GM23338 (cell line): ENCODE measurements around the gene HCK. TPM values are rescaled to one million over a fixed set of nuclear protein-coding genes. Genes with fewer than 3 reads are reported as not detected.

Experiments
- ATAC-seq: fragments of 200-7000 bp; cut with Tn5 transposase; 3 replicates; pipeline ENCODE4 v1.9.1; 2020
- DNase-seq: peaks from one replicate; pipeline ENCODE4 v3.0.0-alpha.2; 2015; ENCODE audit warnings: low spot score
- H2AFZ ChIP-seq: fragments of 200-600 bp; sonication (generic); 2 replicates; pipeline ENCODE4 v1.8.0; 2016; ENCODE audit warnings: antibody characterized with exemption, mild to moderate bottlenecking, moderate library complexity
- H3F3A ChIP-seq: fragments of 200-600 bp; sonication (generic); replicated peaks from 2 replicates; pipeline ENCODE4 v1.8.0; 2017; ENCODE audit warnings: antibody characterized with exemption, mixed run types, low read depth
- H3K27ac ChIP-seq: fragments of 200-600 bp; sonication (generic); 2 replicates; pipeline ENCODE4 v1.6.1; 2016; ENCODE audit warnings: low read depth
- H3K27me3 ChIP-seq: fragments of 200-600 bp; sonication (generic); 2 replicates; pipeline ENCODE4 v1.8.0; 2016; ENCODE audit warnings: mild to moderate bottlenecking, mixed run types, moderate library complexity; ENCODE audit not compliant: insufficient read depth
- H3K36me3 ChIP-seq: fragments of 200-600 bp; sonication (generic); 2 replicates; pipeline ENCODE4 v1.8.0; 2016; ENCODE audit warnings: mild to moderate bottlenecking; ENCODE audit not compliant: insufficient read depth
- H3K4me1 ChIP-seq: fragments of 200-600 bp; sonication (generic); 2 replicates; pipeline ENCODE4 v1.8.0; 2016; ENCODE audit warnings: mild to moderate bottlenecking, moderate library complexity; ENCODE audit not compliant: insufficient read depth
- H3K4me2 ChIP-seq: fragments of 200-600 bp; sonication (generic); 2 replicates; pipeline ENCODE4 v1.7.1; 2017; ENCODE audit warnings: mixed run types
- H3K4me3 ChIP-seq: fragments of 200-600 bp; sonication (generic); 2 replicates; pipeline ENCODE4 v1.6.1; 2016; ENCODE audit warnings: mixed run types
- H3K79me2 ChIP-seq: fragments of 200-600 bp; sonication (generic); replicated peaks from 2 replicates; pipeline ENCODE4 v1.8.0; 2017; ENCODE audit warnings: mild to moderate bottlenecking; ENCODE audit not compliant: insufficient read depth
- H3K9me2 ChIP-seq: fragments of 200-600 bp; sonication (generic); 2 replicates; pipeline ENCODE4 v1.8.0; 2017; ENCODE audit not compliant: insufficient read depth
- H4K20me1 ChIP-seq: fragments of 200-600 bp; sonication (generic); replicated peaks from 2 replicates; pipeline ENCODE4 v1.8.0; 2017; ENCODE audit warnings: mild to moderate bottlenecking; ENCODE audit not compliant: insufficient read depth
- H3K27ac Mint-ChIP-seq: 2 replicates; pipeline ENCODE4 v1.8.0; 2020; ENCODE audit warnings: inconsistent platforms, mild to moderate bottlenecking, moderate library complexity, mixed read lengths
- H3K27me3 Mint-ChIP-seq: 3 replicates; pipeline ENCODE4 v1.8.0; 2022; ENCODE audit warnings: low read depth, mild to moderate bottlenecking, moderate library complexity, mixed read lengths, inconsistent platforms; ENCODE audit not compliant: insufficient read depth, poor library complexity
- H3K36me3 Mint-ChIP-seq: 3 replicates; pipeline ENCODE4 v1.8.0; 2021; ENCODE audit warnings: low read depth, mild to moderate bottlenecking, inconsistent platforms, moderate library complexity, mixed read lengths
- H3K4me1 Mint-ChIP-seq: 3 replicates; pipeline ENCODE4 v1.8.0; 2020; ENCODE audit warnings: mild to moderate bottlenecking, inconsistent platforms, mixed read lengths
- H3K4me3 Mint-ChIP-seq: 3 replicates; pipeline ENCODE4 v1.8.0; 2021; ENCODE audit warnings: moderate library complexity, mild to moderate bottlenecking, inconsistent platforms, mixed read lengths
- H3K9me3 Mint-ChIP-seq: 3 replicates; pipeline ENCODE4 v1.8.0; 2020; ENCODE audit warnings: moderate library complexity, mild to moderate bottlenecking, inconsistent platforms, mixed read lengths
- polyA plus RNA-seq: library from polyadenylated mRNA; unstranded; fragments of >200 nt; fragmentation: Nextera tagmentation; extraction: Ambion mirVana; gene quantifications from 2 replicates; pipeline ENCODE4 v1.2.1, GENCODE V29; 2016
- total RNA-seq: library from RNA; depleted of rRNA; stranded (reverse); fragments of >200 nt; shearing (Covaris generic); gene quantifications from 2 replicates; pipeline ENCODE4 v1.2.3, GENCODE V29; 2014
- TF ChIP-seq, protein P1 (sequence below): IDR thresholded peaks from 2 replicates; pipeline ENCODE4 v1.6.1; 2016; ENCODE audit warnings: antibody characterized with exemption
- TF ChIP-seq, protein P2 (sequence below): IDR thresholded peaks from one replicate; pipeline ENCODE4 v1.6.1; 2018; ENCODE audit warnings: antibody characterized with exemption; ENCODE audit not compliant: unreplicated experiment
- TF ChIP-seq, protein P3 (sequence below): fragments of 250-450 bp; sonication (Bioruptor Pico); IDR thresholded peaks from 2 replicates; pipeline ENCODE4 v1.5.0; 2020; ENCODE audit warnings: mild to moderate bottlenecking, moderate library complexity

The HCK gene
- total and polyA plus RNA-seq, 2 experiments from 2014 or later: 0.97 TPM; not detected in 1

DNA sequence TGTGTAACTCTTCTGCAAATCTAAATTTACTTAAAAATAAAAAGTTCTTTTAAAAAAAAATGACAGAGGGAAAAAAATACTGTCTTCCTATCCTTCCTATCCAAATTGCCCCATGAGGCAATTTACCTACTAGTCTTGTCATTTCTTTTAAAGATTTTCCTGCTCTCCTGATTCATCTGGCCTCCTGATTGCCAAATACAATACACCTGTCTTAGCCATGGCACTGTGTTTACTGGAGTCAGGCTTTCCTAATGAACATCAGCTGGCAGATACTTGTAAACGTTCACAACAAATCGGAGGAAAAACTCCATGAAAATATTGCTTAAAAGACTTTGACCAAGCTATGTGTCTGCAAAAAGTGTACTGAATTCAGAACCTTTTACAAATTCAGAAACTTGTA lies 78.9 kb downstream of the HCK start:
- Histone ChIP-seq H3K4me3 (no peak overlapping the region), H3K27me3 (no peaks in the 10 kb centered on the region), H3K27ac (no peak overlapping the region), H4K20me1 (peaks cover 47% of the 10 kb centered on the region), H3K4me1 (peaks cover 10% of the 10 kb centered on the region), H3K36me3 (peaks cover 3% of the 10 kb centered on the region), H3F3A (no peaks in the 10 kb centered on the region), H3K79me2 (peaks cover 70% of the 10 kb centered on the region), H3K4me2 (no peak overlapping the region), H2AFZ (no peak overlapping the region), H3K9me2 (no peaks in the 10 kb centered on the region)
- H3K27ac Mint-ChIP-seq: no peak overlapping the region
- TF ChIP-seq, protein P1, sequence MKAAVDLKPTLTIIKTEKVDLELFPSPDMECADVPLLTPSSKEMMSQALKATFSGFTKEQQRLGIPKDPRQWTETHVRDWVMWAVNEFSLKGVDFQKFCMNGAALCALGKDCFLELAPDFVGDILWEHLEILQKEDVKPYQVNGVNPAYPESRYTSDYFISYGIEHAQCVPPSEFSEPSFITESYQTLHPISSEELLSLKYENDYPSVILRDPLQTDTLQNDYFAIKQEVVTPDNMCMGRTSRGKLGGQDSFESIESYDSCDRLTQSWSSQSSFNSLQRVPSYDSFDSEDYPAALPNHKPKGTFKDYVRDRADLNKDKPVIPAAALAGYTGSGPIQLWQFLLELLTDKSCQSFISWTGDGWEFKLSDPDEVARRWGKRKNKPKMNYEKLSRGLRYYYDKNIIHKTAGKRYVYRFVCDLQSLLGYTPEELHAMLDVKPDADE: no peak
- TF ChIP-seq, protein P2, sequence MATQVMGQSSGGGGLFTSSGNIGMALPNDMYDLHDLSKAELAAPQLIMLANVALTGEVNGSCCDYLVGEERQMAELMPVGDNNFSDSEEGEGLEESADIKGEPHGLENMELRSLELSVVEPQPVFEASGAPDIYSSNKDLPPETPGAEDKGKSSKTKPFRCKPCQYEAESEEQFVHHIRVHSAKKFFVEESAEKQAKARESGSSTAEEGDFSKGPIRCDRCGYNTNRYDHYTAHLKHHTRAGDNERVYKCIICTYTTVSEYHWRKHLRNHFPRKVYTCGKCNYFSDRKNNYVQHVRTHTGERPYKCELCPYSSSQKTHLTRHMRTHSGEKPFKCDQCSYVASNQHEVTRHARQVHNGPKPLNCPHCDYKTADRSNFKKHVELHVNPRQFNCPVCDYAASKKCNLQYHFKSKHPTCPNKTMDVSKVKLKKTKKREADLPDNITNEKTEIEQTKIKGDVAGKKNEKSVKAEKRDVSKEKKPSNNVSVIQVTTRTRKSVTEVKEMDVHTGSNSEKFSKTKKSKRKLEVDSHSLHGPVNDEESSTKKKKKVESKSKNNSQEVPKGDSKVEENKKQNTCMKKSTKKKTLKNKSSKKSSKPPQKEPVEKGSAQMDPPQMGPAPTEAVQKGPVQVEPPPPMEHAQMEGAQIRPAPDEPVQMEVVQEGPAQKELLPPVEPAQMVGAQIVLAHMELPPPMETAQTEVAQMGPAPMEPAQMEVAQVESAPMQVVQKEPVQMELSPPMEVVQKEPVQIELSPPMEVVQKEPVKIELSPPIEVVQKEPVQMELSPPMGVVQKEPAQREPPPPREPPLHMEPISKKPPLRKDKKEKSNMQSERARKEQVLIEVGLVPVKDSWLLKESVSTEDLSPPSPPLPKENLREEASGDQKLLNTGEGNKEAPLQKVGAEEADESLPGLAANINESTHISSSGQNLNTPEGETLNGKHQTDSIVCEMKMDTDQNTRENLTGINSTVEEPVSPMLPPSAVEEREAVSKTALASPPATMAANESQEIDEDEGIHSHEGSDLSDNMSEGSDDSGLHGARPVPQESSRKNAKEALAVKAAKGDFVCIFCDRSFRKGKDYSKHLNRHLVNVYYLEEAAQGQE: no peak
- TF ChIP-seq, protein P3, sequence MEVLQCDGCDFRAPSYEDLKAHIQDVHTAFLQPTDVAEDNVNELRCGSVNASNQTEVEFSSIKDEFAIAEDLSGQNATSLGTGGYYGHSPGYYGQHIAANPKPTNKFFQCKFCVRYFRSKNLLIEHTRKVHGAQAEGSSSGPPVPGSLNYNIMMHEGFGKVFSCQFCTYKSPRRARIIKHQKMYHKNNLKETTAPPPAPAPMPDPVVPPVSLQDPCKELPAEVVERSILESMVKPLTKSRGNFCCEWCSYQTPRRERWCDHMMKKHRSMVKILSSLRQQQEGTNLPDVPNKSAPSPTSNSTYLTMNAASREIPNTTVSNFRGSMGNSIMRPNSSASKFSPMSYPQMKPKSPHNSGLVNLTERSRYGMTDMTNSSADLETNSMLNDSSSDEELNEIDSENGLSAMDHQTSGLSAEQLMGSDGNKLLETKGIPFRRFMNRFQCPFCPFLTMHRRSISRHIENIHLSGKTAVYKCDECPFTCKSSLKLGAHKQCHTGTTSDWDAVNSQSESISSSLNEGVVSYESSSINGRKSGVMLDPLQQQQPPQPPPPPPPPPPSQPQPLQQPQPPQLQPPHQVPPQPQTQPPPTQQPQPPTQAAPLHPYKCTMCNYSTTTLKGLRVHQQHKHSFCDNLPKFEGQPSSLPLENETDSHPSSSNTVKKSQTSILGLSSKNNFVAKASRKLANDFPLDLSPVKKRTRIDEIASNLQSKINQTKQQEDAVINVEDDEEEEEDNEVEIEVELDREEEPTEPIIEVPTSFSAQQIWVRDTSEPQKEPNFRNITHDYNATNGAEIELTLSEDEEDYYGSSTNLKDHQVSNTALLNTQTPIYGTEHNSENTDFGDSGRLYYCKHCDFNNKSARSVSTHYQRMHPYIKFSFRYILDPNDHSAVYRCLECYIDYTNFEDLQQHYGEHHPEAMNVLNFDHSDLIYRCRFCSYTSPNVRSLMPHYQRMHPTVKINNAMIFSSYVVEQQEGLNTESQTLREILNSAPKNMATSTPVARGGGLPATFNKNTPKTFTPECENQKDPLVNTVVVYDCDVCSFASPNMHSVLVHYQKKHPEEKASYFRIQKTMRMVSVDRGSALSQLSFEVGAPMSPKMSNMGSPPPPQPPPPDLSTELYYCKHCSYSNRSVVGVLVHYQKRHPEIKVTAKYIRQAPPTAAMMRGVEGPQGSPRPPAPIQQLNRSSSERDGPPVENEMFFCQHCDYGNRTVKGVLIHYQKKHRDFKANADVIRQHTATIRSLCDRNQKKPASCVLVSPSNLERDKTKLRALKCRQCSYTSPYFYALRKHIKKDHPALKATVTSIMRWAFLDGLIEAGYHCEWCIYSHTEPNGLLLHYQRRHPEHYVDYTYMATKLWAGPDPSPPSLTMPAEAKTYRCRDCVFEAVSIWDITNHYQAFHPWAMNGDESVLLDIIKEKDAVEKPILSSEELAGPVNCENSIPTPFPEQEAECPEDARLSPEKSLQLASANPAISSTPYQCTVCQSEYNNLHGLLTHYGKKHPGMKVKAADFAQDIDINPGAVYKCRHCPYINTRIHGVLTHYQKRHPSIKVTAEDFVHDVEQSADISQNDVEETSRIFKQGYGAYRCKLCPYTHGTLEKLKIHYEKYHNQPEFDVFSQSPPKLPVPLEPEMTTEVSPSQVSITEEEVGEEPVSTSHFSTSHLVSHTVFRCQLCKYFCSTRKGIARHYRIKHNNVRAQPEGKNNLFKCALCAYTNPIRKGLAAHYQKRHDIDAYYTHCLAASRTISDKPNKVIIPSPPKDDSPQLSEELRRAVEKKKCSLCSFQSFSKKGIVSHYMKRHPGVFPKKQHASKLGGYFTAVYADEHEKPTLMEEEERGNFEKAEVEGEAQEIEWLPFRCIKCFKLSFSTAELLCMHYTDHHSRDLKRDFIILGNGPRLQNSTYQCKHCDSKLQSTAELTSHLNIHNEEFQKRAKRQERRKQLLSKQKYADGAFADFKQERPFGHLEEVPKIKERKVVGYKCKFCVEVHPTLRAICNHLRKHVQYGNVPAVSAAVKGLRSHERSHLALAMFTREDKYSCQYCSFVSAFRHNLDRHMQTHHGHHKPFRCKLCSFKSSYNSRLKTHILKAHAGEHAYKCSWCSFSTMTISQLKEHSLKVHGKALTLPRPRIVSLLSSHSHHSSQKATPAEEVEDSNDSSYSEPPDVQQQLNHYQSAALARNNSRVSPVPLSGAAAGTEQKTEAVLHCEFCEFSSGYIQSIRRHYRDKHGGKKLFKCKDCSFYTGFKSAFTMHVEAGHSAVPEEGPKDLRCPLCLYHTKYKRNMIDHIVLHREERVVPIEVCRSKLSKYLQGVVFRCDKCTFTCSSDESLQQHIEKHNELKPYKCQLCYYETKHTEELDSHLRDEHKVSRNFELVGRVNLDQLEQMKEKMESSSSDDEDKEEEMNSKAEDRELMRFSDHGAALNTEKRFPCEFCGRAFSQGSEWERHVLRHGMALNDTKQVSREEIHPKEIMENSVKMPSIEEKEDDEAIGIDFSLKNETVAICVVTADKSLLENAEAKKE (CRISPR knock-in tag): no peak
- no peak overlapping the region for H3K4me3 Mint-ChIP-seq
- peaks cover 11% of the 10 kb centered on the region for H3K36me3 Mint-ChIP-seq
- peaks cover 8% of the 10 kb centered on the region for H3K27me3 Mint-ChIP-seq
- no peaks in the 10 kb centered on the region for H3K9me3 Mint-ChIP-seq
- no peak for ATAC-seq
- peaks cover 22% of the 10 kb centered on the region; the same call in 2 of the 3 replicates for H3K4me1 Mint-ChIP-seq
- DNase-seq: no peak
